ENCODE results near the gene NDUFA11.

GRCh38 chr19:5877427-5877826 is 26.2 kb downstream of the NDUFA11 start:
- TF ChIP-seq, protein P1, sequence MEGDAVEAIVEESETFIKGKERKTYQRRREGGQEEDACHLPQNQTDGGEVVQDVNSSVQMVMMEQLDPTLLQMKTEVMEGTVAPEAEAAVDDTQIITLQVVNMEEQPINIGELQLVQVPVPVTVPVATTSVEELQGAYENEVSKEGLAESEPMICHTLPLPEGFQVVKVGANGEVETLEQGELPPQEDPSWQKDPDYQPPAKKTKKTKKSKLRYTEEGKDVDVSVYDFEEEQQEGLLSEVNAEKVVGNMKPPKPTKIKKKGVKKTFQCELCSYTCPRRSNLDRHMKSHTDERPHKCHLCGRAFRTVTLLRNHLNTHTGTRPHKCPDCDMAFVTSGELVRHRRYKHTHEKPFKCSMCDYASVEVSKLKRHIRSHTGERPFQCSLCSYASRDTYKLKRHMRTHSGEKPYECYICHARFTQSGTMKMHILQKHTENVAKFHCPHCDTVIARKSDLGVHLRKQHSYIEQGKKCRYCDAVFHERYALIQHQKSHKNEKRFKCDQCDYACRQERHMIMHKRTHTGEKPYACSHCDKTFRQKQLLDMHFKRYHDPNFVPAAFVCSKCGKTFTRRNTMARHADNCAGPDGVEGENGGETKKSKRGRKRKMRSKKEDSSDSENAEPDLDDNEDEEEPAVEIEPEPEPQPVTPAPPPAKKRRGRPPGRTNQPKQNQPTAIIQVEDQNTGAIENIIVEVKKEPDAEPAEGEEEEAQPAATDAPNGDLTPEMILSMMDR (IDR thresholded peaks at IDR 0.05): no peak
- TF ChIP-seq ZFX (IDR thresholded peaks at IDR 0.05; ENCODE audit: borderline replicate concordance): no peak
